NCI-H82 treated with DMSO at 0.1 percent for 48 hours (cell line): ENCODE data around the gene OR51B5.
"Not testable (repeated sequence)": the region's sequence is repeated elsewhere in the genome, so short reads cannot be mapped to it uniquely, and the experiment has no call there.

ENCODE experiments used
- DNase-seq: peaks from one replicate; lab custom pipeline; 2025; ENCODE audit not compliant: unreplicated experiment; lab: John Stamatoyannopoulos, UW

OR51B5 gene, protein sequence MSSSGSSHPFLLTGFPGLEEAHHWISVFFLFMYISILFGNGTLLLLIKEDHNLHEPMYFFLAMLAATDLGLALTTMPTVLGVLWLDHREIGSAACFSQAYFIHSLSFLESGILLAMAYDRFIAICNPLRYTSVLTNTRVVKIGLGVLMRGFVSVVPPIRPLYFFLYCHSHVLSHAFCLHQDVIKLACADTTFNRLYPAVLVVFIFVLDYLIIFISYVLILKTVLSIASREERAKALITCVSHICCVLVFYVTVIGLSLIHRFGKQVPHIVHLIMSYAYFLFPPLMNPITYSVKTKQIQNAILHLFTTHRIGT

DNA sequence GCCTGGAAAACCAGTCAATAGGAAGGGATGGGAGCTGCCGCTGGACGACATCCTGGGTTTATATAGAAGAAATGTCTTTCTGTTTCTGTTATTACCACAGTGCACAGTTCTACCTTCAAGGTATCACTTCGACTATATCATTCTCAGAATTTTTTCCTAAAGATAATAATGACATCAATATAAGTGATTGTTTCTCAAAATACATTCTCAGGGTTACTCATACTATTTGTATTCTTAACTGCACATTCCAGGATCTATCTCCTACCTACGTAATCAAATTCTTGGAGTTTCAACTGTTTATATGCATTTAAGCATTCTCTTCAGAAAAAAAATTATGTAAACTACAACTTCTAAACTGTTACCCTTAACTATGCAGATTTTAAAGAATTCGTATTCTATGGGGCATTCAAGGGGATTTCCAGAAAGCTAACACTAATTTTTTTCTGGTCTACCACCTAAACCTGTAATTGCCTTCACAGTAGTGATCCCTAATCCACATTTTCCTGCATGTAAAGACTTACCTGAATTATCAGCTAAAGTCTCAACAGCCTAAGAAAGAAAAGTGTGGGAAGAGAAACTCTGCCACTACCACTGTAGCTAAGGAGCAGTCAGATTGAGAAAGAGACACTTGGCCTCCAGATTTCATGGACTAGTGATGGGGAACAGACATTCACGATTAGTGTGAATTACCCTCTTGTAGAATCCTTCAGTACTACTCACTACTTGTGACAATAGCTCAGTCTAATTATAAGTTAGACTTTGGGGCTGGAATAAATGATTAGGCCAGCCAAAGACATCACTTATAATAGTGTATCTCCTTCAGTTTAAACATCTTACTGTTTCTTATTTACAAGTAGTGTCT is at the start of gene OR51B5:
OR51B5 (minus strand) TSS at position 51 of the 862 bp plus-strand sequence; CDS start at position 51, 0 bp downstream.
- DNase-seq, result no peak

DNA sequence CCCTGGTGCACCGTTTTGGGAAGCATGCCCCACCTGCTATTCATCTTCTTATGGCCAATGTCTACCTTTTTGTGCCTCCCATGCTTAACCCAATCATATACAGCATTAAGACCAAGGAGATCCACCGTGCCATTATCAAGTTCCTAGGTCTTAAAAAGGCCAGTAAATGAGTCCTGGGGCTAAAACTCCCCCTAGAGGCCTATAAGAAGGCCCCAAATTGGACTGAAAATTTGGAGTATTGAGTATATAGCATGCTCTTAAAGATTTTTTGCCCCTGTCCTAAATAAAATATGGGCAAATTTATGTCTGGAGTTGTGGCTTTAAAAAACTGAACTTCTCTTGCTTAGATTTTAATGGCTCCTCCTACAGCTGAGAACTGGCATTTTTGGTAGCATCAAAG is 46.9 kb upstream of the OR51B5 start:
- DNase-seq, result no peak

DNA sequence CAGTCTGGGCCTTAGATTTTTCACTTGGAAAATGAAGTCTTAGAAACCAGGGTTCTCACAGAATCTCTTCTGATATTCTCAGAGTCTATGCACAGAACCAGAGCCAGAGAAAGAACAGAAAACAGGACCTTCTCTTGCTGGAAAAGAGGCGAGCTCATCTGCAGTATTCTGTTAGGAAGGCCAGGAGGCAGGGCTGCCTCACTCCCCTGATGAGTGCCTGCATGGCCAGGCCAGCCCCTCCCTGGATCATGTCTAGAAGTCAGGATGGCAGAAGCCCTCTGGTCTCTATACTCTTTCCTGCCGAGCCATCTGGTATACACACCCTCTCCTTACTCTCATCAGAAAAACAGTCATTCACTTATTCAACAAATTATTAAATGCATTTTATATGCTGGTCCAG is 41.0 kb upstream of the OR51B5 start:
- DNase-seq, result no peak

DNA sequence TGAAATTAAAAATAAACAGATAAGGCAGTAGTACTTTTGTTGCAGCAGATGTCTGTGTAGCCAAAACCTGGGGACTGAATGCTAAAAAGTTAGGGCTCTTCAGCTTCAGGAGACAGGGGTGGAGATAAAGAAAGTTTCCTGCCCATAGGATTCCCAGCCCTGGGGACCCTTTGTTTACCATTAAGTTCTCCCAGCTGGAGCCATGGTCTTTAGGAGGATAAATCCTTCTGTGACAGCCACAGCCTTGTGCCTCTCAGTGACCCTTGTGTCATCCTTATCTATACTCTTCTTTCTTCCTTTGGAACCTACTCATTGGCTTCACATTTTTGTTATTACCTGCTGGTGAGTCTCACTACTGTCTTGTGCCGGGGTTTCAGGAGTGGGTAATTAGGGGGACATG is 40.3 kb upstream of the OR51B5 start, which contains the start of gene OR51M1:
OR51M1 (plus strand) TSS at position 237 of the 400 bp plus-strand sequence. CDS start 5,587 bp downstream, outside the sequence.
- DNase-seq, result no peak

DNA sequence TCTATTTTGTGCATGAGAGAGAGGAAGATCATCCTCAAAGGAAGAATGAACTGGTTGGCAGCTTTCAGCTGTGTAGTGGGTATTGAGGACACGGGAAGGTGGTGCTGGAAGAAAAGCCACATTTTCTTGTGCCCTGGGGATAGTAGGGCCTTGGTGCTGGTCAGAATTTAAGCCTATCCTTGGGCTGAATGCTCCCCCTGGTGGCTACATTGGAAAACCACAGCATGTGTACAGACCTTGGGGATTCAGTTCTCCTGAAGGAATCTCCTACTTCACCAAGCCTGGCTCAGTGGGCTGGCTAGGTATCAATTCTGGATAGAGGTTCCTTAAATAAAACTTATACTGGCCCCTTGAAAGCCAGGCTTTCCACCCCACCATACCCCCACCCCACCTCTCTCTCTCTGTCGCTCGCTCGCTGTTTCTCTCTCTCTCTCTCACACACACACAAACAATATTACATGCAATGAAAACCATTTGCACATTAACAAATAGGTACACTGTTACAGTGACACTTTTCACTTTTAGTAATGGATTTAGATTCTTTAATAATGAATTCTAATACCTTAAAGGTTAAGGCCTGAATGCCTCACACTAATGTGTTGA is 37.5 kb upstream of the OR51B5 start:
- DNase-seq, result no peak

DNA sequence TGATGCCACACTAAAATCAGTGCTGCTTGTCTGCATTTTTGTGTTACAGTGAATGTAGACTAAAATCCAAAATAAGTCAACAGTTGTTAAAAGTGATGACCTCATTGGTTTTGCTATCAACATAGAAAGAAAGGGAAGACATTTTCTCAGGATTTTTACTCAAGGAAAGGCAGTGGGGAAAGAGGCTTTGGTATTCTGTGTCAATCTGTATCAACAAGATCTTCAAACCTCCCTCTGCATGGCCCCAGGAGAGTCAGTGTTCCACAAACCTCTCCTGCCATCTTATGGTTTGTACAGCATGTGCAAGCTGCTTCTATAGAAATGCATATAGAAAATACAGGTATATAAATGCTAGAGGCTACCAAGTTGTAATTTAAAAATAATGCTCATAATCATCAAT is 26.5 kb upstream of the OR51B5 start:
- DNase-seq, result no peak

DNA sequence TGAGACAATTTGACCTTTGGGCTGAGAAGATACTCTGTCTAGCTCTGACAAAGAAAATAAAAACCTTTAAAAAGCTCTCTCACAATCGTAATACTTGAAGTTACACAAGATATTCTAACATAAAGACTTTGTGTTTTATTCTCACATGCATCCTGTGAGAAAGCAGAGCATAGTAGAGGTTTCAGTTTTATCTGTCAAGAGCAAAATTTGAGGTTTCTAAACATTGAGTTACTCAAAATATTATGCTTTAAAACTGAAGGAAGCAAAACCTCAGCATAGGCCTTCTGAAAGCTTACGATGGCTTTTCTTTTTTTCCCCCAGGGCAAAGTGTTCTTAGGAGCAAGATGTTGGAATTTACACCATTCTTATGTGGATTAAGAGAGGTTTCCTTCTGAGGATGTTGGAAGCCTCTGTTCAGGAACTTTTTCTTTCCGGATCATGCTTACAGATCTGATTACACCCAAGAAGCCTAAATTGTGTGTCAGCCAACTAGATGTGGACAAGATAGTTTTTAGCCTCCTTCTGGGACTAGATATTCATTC is 25.2 kb upstream of the OR51B5 start:
- no peak for DNase-seq

DNA sequence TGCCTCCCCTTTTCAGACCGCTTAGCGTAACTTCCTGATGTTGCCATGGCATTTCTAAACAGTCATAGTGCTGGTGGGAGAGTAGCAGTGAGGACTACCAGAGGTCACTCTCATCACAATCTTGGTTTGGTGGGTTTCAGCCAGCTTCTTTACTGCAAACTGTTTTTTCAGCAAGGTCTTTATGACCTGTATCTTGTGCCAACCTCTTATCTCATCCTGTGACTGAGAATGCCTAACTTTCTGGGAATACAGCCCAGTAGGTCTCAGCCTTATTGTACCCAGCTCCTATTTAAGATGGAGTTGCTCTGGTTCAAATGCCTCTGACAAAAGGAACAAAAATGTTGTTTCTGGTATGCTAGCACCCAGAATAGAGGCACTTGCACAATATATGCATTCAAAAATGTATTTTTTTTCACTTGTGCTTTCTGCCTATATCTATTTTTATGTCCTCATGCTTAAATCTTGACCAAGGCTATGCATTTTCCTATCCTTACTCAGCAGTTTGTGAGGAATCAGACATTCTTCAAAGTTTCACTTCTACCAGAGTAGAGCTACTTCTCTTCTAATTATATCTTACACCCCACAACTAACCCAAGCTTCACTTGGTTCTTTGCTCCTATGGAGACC is 24.2 kb upstream of the OR51B5 start:
- no peak for DNase-seq

DNA sequence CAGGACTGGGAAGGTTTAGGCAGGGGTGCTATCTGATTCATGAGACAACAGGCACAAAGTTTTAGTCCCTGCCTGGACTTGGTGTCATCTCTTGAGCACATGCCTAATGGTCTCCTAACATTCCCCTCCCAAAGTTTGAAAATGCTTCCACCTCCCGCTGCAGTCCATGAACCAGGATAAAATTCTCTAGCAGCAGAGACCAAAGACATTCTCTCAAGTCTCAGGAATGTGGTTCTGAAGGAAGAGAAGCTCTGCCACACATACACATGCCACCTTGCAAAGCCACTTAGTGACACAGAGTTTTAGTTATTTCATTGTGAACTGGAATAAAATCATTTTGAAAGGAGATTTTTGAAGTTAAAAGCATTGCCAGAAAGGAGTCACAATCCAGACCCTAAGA is 23.5 kb upstream of the OR51B5 start:
- no peak for DNase-seq

DNA sequence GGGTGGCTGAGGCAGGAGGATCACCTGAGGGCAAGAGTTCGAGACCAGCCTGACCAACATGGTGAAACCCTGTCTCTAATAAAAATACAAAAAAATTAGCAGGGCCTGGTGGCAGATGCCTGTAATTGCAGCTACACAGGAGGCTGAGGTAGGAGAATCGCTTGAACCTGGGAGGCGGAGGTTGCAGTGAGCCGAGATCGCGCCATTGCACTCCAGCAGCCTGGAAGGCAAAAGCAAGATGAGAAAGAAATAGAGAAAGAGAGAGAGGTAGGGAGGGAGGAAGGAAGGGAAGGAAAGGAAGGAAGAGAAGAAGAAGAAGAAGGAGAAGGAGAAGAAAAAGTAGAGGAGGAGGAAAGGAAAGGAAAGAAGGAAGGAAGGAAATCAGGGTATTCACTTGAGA is 23.0 kb upstream of the OR51B5 start:
- DNase-seq, result not testable (repeated sequence)

DNA sequence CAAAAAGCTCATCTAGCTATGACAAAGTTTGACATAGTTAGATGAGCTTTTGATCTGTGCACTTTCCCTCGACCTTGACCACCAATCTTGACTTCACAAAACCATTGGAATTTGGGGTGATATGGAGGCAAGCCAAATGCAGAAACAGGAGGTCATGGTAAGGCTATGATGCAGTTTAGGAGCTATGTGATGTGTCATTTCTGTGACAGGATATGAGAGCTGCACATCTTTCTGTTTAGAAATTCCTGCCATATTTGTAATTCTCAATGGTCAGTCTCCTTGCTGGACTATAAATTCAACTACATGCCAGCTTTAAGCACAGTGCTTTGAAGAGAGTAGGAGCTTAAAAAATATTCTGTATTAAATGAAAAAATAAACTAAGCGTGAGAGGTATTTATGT is 20.9 kb upstream of the OR51B5 start:
- no peak for DNase-seq

DNA sequence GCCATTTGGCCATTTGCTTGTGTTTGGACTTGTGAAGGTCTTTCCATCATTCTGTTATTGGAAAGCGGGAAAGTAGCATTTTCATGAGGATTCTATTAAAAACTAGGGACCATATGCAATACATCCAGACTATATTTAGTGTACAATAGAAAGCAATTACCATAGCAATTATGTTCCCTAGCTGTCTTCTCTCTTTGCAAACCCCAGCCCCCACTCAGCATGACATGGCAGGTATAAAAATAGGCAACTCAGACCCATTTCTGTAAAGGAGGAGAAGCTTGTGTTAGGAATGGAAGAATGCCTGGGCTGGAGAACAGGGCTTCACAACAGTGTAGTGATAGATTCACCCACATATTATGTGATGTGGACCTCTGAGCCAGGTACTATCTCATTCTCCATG is 20.4 kb upstream of the OR51B5 start:
- DNase-seq, result no peak

DNA sequence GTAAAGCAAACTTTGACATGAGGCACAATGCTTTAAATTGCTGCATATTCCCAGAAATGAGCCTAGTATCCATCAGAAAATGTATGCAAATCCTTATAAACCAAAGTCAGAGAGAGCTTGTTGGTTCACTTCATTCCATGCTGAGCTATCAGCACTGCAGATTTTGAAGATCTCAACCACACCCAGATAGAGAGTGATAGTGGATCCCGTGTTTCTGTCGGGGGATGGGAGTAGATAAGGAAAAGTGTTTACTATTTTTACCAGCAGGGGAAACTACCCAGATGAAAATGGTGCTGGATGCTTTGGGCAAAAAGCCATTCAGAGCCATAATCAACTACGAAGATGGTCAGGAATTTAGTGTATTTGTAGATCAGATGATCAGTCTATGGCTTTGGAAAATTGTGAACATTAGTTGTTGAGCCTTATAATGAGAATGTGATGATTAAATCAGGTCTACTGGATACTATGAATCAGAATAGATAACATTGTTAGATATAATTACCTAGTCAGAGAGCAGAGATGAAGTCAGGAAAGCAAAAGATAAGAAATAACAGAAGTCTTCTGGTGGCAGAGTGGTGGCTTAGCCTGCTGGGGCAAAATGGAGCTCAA is 18.8 kb upstream of the OR51B5 start:
- DNase-seq, result no peak

DNA sequence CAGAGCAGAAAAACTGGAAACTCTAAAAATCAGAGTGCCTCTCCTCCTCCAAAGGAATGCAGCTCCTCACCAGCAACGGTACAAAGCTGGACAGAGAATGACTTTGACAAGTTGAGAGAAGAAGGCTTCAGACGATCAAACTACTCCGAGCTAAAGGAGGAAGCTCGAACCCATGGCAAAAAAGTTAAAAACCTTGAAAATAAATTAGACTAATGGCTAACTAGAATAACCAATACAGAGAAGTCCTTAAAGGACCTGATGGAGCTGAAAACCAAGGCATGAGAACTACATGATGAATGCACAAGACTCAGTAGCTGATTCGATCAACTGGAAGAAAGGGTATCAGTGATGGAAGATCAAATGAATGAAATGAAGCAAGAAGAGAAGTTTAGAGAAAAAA is 12.7 kb upstream of the OR51B5 start:
- DNase-seq, result not testable (repeated sequence)

DNA sequence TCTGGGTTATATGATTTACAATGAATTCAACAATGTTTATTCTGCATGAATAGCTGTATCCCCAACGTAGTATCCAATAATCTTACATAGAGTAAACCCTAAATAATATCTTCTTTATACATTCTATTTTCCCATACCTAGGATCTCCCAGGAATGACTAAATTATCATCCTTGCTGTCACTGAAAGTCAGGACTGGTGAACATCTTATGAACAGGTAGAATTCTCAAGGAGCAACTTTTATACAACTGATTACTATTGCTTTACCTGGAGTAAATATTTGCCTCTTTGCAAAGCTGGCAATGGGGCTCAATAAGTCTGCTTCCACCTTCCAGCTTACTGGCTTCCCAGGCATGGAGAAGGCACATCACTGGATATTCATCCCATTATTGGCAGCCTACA is 7.9 kb upstream of the OR51B5 start, which contains the start of gene OR51B6:
OR51B6 (plus strand) TSS at position 301 of the 400 bp plus-strand sequence; CDS start at position 301, 0 bp downstream.
- DNase-seq, result no peak

DNA sequence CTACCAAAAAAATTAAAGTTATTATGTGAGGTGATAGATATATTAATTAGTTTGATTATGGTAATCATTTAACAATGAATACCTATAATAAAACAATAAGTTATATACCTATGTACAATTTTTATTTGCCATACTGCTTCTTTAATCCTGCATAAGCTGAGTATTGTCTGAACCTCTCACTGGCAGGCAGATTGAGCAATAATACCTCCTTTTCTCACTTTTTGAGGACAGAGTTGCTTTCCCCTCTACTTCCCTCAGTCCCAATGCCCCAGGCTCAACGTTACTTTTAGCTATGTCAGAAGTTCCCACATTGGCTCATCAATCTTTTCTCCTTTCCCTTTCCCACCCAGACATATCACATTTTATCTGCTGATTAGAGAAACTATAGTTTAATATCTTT is 6.2 kb upstream of the OR51B5 start:
- no peak for DNase-seq

DNA sequence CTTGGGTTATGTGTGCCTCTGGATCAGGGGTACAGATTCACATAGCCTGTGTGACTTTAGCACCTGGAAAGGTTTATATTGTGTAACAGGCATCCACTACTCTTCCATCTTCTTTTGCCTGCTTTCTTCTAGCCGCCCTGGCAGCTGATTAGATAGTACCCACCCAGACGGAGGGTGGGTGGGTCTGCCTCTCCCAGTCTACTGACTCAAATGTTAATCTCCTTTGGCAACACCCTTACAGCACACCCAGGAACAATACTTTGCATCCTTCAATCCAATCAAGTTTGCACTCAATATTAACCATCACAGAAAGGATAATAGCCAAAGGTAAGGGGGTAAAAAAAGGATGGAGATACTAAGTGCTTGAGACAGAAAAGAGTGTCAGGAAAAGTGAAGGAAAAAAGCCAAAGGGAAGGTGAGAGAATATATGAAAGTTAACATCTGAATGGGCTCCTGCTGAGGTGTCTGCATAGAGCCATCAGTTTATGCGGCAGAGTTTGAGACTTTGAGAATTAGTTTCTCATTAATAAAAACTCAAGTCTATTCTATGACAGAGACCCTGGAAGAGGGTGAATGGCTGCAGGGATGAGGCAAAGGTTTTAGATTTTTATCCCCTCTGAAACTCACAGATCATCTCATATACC is 5.3 kb upstream of the OR51B5 start:
- no peak for DNase-seq

DNA sequence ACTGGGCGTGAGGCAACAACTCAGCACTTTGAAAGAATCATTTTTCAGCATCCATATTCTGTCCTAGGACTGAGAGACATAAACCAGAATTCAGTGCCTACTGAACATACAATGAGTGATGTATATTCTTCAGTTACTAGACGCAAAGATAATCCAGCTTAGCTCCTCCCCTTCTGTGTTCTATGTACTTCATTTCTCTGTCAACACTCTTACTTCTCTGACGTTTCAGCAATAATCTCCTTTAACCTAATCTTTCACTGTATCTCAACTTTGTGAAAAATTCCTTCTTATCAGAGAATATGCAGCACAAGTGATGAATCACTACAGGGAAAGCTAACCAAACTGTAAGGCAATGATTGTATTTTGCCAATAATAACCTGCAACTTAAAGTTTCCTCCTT is 2.5 kb upstream of the OR51B5 start:
- DNase-seq, result no peak

DNA sequence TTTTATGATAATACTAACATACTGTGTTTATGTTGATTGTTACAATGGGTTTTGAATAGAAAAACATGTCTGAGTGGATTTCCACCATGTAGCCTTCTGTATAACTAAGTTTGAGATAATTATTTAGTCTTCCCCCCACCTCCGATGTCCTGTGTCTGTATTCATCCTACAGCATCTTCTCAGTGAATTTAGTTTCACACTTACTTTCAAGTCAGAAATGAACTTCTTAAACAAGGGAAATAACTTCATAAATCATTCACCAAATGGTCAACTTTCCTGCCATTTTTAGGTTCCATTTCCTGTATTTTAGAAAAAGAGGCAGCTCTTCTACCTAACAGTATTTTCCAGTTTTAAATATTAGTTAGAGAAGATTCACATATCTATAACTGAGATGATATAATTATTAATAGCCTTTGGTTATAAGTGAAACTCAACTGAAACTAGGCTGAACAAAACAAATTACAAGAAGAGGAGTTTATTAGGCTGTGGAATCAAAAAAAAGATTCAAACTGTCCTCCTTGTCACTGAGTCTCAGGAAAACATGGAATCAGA is 3.5 kb downstream of the OR51B5 start:
- no peak for DNase-seq

DNA sequence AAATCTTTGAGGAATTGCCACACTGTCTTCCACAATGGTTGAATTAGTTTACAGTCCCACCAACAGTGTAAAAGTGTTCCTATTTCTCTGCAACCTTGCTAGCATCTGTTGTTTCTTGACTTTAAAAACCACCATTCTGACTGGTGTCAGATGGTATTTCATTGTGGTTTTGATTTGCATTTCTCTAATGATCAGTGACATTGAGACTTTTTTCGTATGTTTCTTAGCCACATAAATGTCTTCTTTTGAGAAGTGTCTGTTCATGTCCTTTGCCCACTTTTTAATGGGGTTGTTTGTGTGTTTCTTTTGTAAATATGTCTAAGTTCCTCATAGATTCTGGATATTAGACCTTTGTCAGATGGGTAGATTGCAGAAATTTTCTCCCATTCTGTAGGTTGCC is 6.1 kb downstream of the OR51B5 start:
- DNase-seq, result not testable (repeated sequence)
